Esophagus squamous epithelium (tissue), 5 donors: ENCODE data around the gene PIGBOS1. TPM values are rescaled to one million over a fixed set of nuclear protein-coding genes. Genes with fewer than 3 reads are reported as not detected.
"Not testable (repeated sequence)": the region's sequence is repeated elsewhere in the genome, so short reads cannot be mapped to it uniquely, and the experiment has no call there.

Experiments
- DNase-seq: peaks from one replicate; lab custom pipeline; 2025; lab: John Stamatoyannopoulos, UW
- H3K27ac ChIP-seq, 4 donors: fragments of 200-600 bp; sonication (generic); one replicate each; pipeline ENCODE4 v1.5.1; 2016 to 2019; ENCODE audit warnings: mild to moderate bottlenecking in 1 of 4
- H3K27me3 ChIP-seq, 4 donors: fragments of 200-600 bp; sonication (generic); 1 replicate in 3 of 4; 2 replicates in 1 of 4; pipeline versions ENCODE4 v1.5.1 to v1.6.0; 2017 to 2021; ENCODE audit warnings: antibody characterized with exemption in 1 of 4
- H3K36me3 ChIP-seq, 3 donors: fragments of 200-600 bp; sonication (generic); one replicate each; pipeline ENCODE4 v1.5.1; 2016 to 2019
- H3K4me1 ChIP-seq, 3 donors: fragments of 200-600 bp; sonication (generic); one replicate each; pipeline ENCODE4 v1.5.1; 2017 to 2019
- H3K4me3 ChIP-seq, 4 donors: fragments of 200-600 bp; sonication (generic); 1 replicate in 3 of 4; 2 replicates in 1 of 4; pipeline ENCODE4 v1.5.1; 2016 to 2019; ENCODE audit warnings: mild to moderate bottlenecking in 2 of 4, moderate library complexity in 1 of 4
- H3K9me3 ChIP-seq, 3 donors: fragments of 200-600 bp; sonication (generic); one replicate each; pipeline ENCODE4 v1.5.1; 2016 to 2019
- CTCF ChIP-seq, 6 experiments: fragments of 450-650 bp in 4 of 6; fragments of 200-600 bp in 2 of 6; sonication (generic) in 2 of 6; IDR thresholded peaks; one replicate each; pipeline ENCODE4 v1.5.1; 2016 to 2019; ENCODE audit warnings: antibody characterized with exemption in 6 of 6, mild to moderate bottlenecking in 4 of 6, moderate library complexity in 4 of 6
- POLR2A ChIP-seq, 4 donors: fragments of 450-650 bp; IDR thresholded peaks; one replicate each; pipeline ENCODE4 v1.6.1; 2017; ENCODE audit warnings: antibody characterized with exemption in 4 of 4, mild to moderate bottlenecking in 4 of 4, moderate library complexity in 3 of 4
- WGBS, 2 donors: methylation state at CpG; one replicate each; pipeline ENCODE4 v1.1.5; 2018; 5-methylcytosine and 5-hydroxymethylcytosine counted together
- intact Hi-C: fragments of 100-400 bp; cut with DNase I; formaldehyde crosslinking; loops from one replicate; pipeline ENCODE4 v1.15.0; 2022
- total RNA-seq, 4 donors: library from RNA; depleted of rRNA; stranded (reverse); fragments of >200 nt; gene quantifications; one replicate each; pipeline ENCODE4 v1.1.0, GENCODE V29; 2016
- donor health status: DM: yes; HTN: yes; CAD: no.

PIGBOS1 gene
- total RNA-seq, 4 donors from 2014 or later = 2.6 to 13.5 (median 9.9) TPM

- Histone ChIP-seq H3K9me3 (no peaks in the 10 kb centered on the region), H3K27ac (peak within 1 kb of the TSS; percentile 92 to 96 (median 96)), H3K4me3 (peak within 1 kb of the TSS; percentile 77 to 92 (median 78)), H3K36me3 (no peaks in the 10 kb centered on the region), H3K4me1 (peaks cover 0 to 31% (median 7%) of the 10 kb centered on the region in 3 donors), H3K27me3 (no peaks in the 10 kb centered on the region)
- DNase-seq = no peak
- TF ChIP-seq CTCF (IDR thresholded peaks at IDR 0.05) (no peak), POLR2A (IDR thresholded peaks at IDR 0.05) (peak in 2 of 4 donors; percentile 37 to 40)
- intact Hi-C loops = loop anchor here (2.0 kb wide), 1 partner anchor 71 kb away; no protein-coding TSS in a partner anchor
- 0% methylated on average over 6 to 21 of the region's 69 CpGs for WGBS, 2 donors
These were observed 29.0 kb downstream of the PIGBOS1 start, which contains the start of gene RAB27A for GRCh38 chr15:55289746-55290527. Gene RAB27A, minus strand, starts transcription at chr15:55289813. Its CDS starts 54,879 bp downstream, at chr15:55234934.

- 3% methylated on average over 10 to 13 of the region's 37 CpGs for WGBS, 2 donors
- TF ChIP-seq CTCF (IDR thresholded peaks at IDR 0.05) (no peak), POLR2A (IDR thresholded peaks at IDR 0.05) (peak in 1 of 4 donors; percentile 11)
- Histone ChIP-seq H3K27ac (peak overlapping the region; percentile 92 to 96 (median 96)), H3K4me1 (peaks cover 0 to 37% (median 13%) of the 10 kb centered on the region in 3 donors), H3K36me3 (no peaks in the 10 kb centered on the region), H3K4me3 (peak overlapping the region; percentile 77 to 92 (median 78)), H3K27me3 (no peaks in the 10 kb centered on the region), H3K9me3 (no peaks in the 10 kb centered on the region)
- intact Hi-C loops = loop anchor here (2.0 kb wide), 1 partner anchor 70 kb away; no protein-coding TSS in a partner anchor
- no peak for DNase-seq
These were observed 29.7 kb downstream of the PIGBOS1 start for GRCh38 chr15:55289011-55289745.

GRCh38 chr15:55288006-55288717, 30.8 kb downstream of the PIGBOS1 start:
- DNase-seq = no peak
- no peaks in the 10 kb centered on the region for H3K36me3 ChIP-seq
- peak overlapping the region in 3 of 4 donors; percentile 77 to 92 (median 79) for H3K4me3 ChIP-seq
- H3K4me1 ChIP-seq = peaks cover 0 to 46% (median 14%) of the 10 kb centered on the region in 3 donors
- H3K27me3 ChIP-seq = no peaks in the 10 kb centered on the region
- no peak for TF ChIP-seq POLR2A (IDR thresholded peaks at IDR 0.05)
- TF ChIP-seq CTCF (IDR thresholded peaks at IDR 0.05) = no peak
- peak overlapping the region in 2 of 4 donors; percentile 95 to 96 for H3K27ac ChIP-seq
- 65 to 78% methylated on average over 8 of the region's 8 CpGs for WGBS, 2 donors
- intact Hi-C loops = loop anchor here (2.0 kb wide), 1 partner anchor 69 kb away; no protein-coding TSS in a partner anchor
- H3K9me3 ChIP-seq = no peaks in the 10 kb centered on the region

GRCh38 chr15:55286442-55287189, 32.3 kb downstream of the PIGBOS1 start:
- H3K27me3 ChIP-seq, H3K36me3 ChIP-seq, DNase-seq, H3K9me3 ChIP-seq, intact Hi-C loops, H3K4me3 ChIP-seq, H3K27ac ChIP-seq: not testable (repeated sequence)
- peaks cover 0 to 62% (median 25%) of the 10 kb centered on the region in 3 donors for H3K4me1 ChIP-seq
- WGBS, 2 donors = 85 to 96% methylated on average over 9 of the region's 10 CpGs
